ENCODE results near the gene ARAP2.

DNA sequence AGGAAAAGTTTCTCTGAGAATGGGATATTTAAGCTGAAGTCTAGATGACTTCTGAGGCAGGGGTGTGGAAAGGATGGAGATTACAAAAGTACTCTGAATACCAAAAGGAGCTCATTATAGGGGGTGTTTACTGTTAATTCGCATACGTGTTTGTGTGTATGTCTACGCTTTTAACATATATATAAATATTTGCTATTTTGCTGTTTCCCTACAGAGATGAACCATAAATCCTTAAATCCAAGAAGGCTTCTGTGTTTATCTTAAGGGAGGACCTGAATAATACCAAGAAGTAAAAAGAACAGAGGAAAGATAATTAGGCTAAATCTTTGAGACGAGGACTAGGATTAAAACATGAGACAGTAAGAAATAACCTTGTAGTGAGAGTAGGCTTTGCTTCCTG is 166.0 kb downstream of the ARAP2 start:
- TF ChIP-seq, protein P1, sequence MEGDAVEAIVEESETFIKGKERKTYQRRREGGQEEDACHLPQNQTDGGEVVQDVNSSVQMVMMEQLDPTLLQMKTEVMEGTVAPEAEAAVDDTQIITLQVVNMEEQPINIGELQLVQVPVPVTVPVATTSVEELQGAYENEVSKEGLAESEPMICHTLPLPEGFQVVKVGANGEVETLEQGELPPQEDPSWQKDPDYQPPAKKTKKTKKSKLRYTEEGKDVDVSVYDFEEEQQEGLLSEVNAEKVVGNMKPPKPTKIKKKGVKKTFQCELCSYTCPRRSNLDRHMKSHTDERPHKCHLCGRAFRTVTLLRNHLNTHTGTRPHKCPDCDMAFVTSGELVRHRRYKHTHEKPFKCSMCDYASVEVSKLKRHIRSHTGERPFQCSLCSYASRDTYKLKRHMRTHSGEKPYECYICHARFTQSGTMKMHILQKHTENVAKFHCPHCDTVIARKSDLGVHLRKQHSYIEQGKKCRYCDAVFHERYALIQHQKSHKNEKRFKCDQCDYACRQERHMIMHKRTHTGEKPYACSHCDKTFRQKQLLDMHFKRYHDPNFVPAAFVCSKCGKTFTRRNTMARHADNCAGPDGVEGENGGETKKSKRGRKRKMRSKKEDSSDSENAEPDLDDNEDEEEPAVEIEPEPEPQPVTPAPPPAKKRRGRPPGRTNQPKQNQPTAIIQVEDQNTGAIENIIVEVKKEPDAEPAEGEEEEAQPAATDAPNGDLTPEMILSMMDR (conservative IDR thresholded peaks at IDR 0.05; ENCODE audit: low read depth, low read length), result no peak
- TF ChIP-seq EZH2 (IDR thresholded peaks at IDR 0.05; ENCODE audit: low read length, unreplicated experiment), result no peak

Measured in PC-3 (cell line).